ENCODE measurements around the gene RNF167. TPM values are rescaled to one million over a fixed set of nuclear protein-coding genes. Genes with fewer than 3 reads are reported as not detected.

RNF167 gene
- polyA plus RNA-seq, 1 experiment = 63.1 TPM

- TF ChIP-seq CTCF (IDR thresholded peaks at IDR 0.05; ENCODE audit: low read depth, low read length) = no peak
- H3K27ac ChIP-seq (ENCODE audit: low read depth, low read length) = peak overlapping the region; percentile 98
- POLR2A ChIA-PET = interaction anchor here (0.5 to 5.6 kb wide), 6 partner anchors 20 to 173 kb away, joined by 3 to 128 read pairs (median 4); partner anchors contain the start of genes ENO3, KIF1C, PFN1 and RNF167
Measured at GRCh38 chr17:4969047-4969550, 29.0 kb downstream of the RNF167 start.

GRCh38 chr17:4969551-4970173 is 29.6 kb downstream of the RNF167 start:
- TF ChIP-seq CTCF (IDR thresholded peaks at IDR 0.05; ENCODE audit: low read depth, low read length) = no peak
- H3K4me3 ChIP-seq (ENCODE audit: low read depth, low read length) = peak overlapping the region; percentile 78
- H3K27ac ChIP-seq (ENCODE audit: low read depth, low read length) = peak overlapping the region; percentile 98
- ChIA-PET POLR2A (interaction anchor here (0.5 to 5.6 kb wide), 6 partner anchors 20 to 174 kb away, joined by 3 to 128 read pairs (median 4); partner anchors contain the start of genes ENO3, KIF1C, PFN1 and RNF167), CTCF (interaction anchor here (1.2 to 1.8 kb wide), 2 partner anchors 17 to 61 kb away, joined by 5 to 6 read pairs; partner anchors contain the start of gene CAMTA2)
- no peaks in the 10 kb centered on the region for H3K27me3 ChIP-seq (ENCODE audit: control insufficient read depth, insufficient read depth, low read length)
- DNase-seq (ENCODE audit: low read depth, low spot score) = no peak
- H3K9me3 ChIP-seq (ENCODE audit: control insufficient read depth, insufficient read depth, low read length) = peaks cover 5% of the 10 kb centered on the region; the same call in 1 of the 2 replicates

More at GRCh38 chr17:4969047-4969550, 29.0 kb downstream of the RNF167 start:
- Histone ChIP-seq H3K9me3 (ENCODE audit: control insufficient read depth, insufficient read depth, low read length) (peaks cover 5% of the 10 kb centered on the region; the same call in 1 of the 2 replicates), H3K4me3 (ENCODE audit: low read depth, low read length) (peak overlapping the region; percentile 78), H3K27me3 (ENCODE audit: control insufficient read depth, insufficient read depth, low read length) (no peaks in the 10 kb centered on the region)
- CTCF ChIA-PET = interaction anchor here (1.8 kb wide), 1 partner anchor 60 kb away, joined by 5 read pairs; no protein-coding TSS in a partner anchor
- peak; percentile 85 for DNase-seq (ENCODE audit: low read depth, low spot score)

- no peaks in the 10 kb centered on the region for H3K27me3 ChIP-seq (ENCODE audit: control insufficient read depth, insufficient read depth, low read length)
- peaks cover 5% of the 10 kb centered on the region; the same call in 1 of the 2 replicates for H3K9me3 ChIP-seq (ENCODE audit: control insufficient read depth, insufficient read depth, low read length)
- POLR2A ChIA-PET = no interaction called here
- DNase-seq (ENCODE audit: low read depth, low spot score) = no peak
- no peak overlapping the region for H3K4me3 ChIP-seq (ENCODE audit: low read depth, low read length)
- no peak for TF ChIP-seq CTCF (IDR thresholded peaks at IDR 0.05; ENCODE audit: low read depth, low read length)
- CTCF ChIA-PET = interaction anchor here (1.2 to 2.3 kb wide), 3 partner anchors 10 to 61 kb away, joined by 6 to 13 read pairs (median 6); partner anchors contain the start of gene CAMTA2
- peak overlapping the region; percentile 98 for H3K27ac ChIP-seq (ENCODE audit: low read depth, low read length)
Measured at GRCh38 chr17:4970273-4970672, 30.2 kb downstream of the RNF167 start.

- POLR2A ChIA-PET = no interaction called here
- no peak overlapping the region for H3K27ac ChIP-seq (ENCODE audit: low read depth, low read length)
- CTCF ChIA-PET = interaction anchor here (0.7 to 2.3 kb wide), 2 partner anchors 8 to 69 kb away, joined by 5 to 13 read pairs; partner anchors contain the start of gene CHRNE
- peaks cover 1% of the 10 kb centered on the region; the same call in 1 of the 2 replicates for H3K9me3 ChIP-seq (ENCODE audit: control insufficient read depth, insufficient read depth, low read length)
- no peak overlapping the region for H3K4me3 ChIP-seq (ENCODE audit: low read depth, low read length)
- no peak for DNase-seq (ENCODE audit: low read depth, low spot score)
- TF ChIP-seq CTCF (IDR thresholded peaks at IDR 0.05; ENCODE audit: low read depth, low read length) = no peak
- H3K27me3 ChIP-seq (ENCODE audit: control insufficient read depth, insufficient read depth, low read length) = no peaks in the 10 kb centered on the region
Measured at GRCh38 chr17:4971826-4972225, 31.8 kb downstream of the RNF167 start.

- ChIA-PET CTCF (interaction anchor here (2.3 kb wide), 1 partner anchor 8 kb away, joined by 13 read pairs; no protein-coding TSS in a partner anchor), POLR2A (no interaction called here)
- H3K9me3 ChIP-seq (ENCODE audit: control insufficient read depth, insufficient read depth, low read length) = no peaks in the 10 kb centered on the region; the same call in 1 of the 2 replicates
Measured at GRCh38 chr17:4972322-4972721, 32.3 kb downstream of the RNF167 start.

More at GRCh38 chr17:4972322-4972721, 32.3 kb downstream of the RNF167 start:
- Histone ChIP-seq H3K4me3 (ENCODE audit: low read depth, low read length) (no peak overlapping the region), H3K27ac (ENCODE audit: low read depth, low read length) (no peak overlapping the region), H3K27me3 (ENCODE audit: control insufficient read depth, insufficient read depth, low read length) (no peaks in the 10 kb centered on the region)
- TF ChIP-seq CTCF (IDR thresholded peaks at IDR 0.05; ENCODE audit: low read depth, low read length) = no peak
- DNase-seq (ENCODE audit: low read depth, low spot score) = no peak

Measured in AG04450 (cell line).